ENCODE measurements around the gene CSH2.
"Not testable (repeated sequence)": the region's sequence is repeated elsewhere in the genome, so short reads cannot be mapped to it uniquely, and the experiment has no call there.

The CSH2 gene

DNA sequence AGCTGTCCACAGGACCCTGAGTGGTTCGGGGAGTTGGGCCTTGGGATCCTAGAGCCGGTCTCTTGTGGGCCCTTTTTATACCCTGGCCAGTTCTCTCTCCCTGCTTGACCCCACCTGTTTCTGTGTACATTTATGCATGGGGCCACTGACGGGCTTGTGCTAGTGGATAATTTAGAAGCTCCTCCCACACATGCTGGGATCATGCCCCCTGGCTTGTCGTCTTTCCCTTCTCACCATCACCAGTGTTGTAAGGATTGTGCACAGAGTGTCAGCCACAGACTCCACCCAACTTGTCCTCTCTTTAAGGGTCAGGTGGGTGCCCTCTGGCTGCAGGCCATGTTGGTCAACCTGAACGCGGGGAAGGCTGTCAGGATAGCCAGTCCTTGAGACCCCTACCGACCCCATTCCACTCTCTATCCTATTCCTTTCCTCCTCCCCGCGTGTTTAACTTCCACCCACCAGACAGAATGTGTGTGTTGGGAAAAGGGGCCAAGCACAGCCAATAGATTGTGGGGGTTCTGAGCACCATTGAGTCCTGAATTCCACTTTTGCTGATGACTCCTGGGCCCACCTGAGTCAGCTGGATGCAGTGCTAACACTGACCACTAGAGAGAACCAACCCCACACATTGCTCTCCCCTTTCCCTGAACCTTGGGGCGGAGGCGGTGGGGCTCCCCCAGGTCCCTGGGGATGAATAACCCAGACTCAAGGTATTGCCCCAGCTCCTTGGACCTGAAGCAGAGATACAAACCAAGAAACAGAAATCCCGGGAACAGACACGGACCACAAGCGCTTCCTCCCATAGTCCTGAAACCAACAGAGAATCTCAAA lies 23.3 kb upstream of the CSH2 start, which contains the start of gene CSH1:
Gene CSH1, minus strand, starts transcription at position 51 of the 831 bp plus-strand sequence. CDS start 63 bp downstream, outside the sequence.
- DNase-seq (ENCODE audit: low read depth in 2 of 2) = not testable (repeated sequence)

- DNase-seq (ENCODE audit: low read depth in 2 of 2) = not testable (repeated sequence)
Observed at GRCh38 chr17:63894821-63895220, 21.3 kb upstream of the CSH2 start.

DNA sequence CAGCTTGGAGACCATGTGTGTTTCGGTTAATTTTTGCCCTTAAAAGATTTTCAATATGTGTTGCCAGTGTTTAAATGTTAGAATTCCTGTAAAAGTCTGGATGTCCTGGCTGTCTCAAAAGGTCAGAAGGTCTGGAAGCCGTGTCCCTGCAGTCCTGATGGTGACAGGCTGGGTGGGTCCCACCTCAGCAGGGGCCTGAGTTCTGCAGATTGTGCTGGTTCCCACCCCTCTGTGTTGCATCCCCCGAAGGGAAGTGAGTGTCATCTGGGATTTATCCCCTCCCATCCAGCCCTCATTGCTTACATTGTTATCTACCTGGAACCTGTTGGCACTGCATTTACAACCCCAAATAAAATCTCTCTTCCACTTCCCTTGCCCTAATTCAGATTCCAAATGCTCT lies 20.5 kb upstream of the CSH2 start:
- DNase-seq (ENCODE audit: low read depth in 2 of 2) = not testable (repeated sequence)

- DNase-seq (ENCODE audit: low read depth in 2 of 2) = not testable (repeated sequence)
Observed at GRCh38 chr17:63892316-63893037, 19.0 kb upstream of the CSH2 start.

DNA sequence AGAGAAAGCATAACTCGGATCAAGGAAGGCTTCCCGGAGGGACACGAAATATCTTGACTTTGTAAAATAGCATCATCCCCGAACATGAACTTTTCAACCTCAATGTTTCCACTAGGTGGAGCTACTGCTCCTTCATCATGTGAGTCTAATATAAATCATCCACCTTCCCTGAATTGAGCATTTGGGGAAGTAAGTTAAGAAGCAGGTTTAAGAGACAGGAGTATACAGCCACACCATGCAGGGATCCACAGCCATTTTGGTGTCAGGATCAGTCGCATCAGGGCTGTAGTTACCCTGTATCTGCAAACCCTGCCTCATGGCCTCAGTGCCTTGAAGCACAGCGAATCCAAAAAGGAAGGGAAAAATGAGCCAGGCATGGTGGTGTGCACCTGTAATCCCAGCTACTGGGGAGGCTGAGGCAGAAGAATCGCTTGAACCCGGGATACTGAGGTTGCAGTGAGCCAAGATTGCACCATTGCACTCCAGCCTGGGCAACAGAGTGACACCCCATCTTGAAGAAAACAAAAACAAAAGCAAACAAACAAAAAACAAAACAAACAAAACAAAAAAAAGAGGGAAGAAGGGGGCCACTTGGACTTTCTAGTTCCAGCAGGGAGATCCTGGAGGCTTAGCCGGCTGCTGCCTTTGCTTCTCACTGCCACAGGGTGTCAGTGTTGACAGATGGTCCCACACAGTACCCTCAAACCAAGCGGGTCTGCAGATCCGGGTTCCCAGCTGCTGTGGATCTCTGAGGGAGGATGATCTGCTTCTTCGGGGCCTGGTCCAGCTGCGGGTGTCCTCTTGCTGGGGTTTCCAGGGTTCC lies 15.8 kb upstream of the CSH2 start:
- not testable (repeated sequence) for DNase-seq (ENCODE audit: low read depth in 2 of 2)

DNA sequence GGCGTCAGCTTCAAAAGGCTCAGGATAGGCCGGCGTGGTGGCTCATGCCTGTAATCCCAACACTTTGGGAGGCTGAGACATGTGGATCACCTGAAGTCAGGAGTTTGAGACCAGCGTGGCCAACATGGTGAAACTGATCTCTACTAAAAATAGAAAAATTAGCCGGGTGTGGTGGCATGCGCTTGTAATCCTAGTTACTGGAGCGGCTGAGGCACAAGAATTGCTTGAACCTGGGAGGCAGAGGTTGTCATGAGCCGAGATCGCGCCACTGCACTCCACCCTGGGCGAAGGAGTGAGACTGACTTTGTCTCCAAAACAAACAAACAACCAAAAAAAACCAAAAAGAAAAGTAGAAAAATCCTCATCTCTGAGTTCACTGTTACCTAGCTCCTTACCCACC lies 11.6 kb upstream of the CSH2 start:
- not testable (repeated sequence) for DNase-seq (ENCODE audit: low read depth in 2 of 2)

GRCh38 chr17:63882626-63883126 lies 9.2 kb upstream of the CSH2 start:
- DNase-seq (ENCODE audit: low read depth in 2 of 2) = not testable (repeated sequence)

- DNase-seq (ENCODE audit: low read depth in 2 of 2) = peak in 1 of 2 donors; percentile 20
Observed at GRCh38 chr17:63881935-63882601, 8.6 kb upstream of the CSH2 start, which contains the start of gene GH2. GH2 (minus strand) TSS chr17:63881944; CDS start chr17:63881801, 143 bp downstream.

DNA sequence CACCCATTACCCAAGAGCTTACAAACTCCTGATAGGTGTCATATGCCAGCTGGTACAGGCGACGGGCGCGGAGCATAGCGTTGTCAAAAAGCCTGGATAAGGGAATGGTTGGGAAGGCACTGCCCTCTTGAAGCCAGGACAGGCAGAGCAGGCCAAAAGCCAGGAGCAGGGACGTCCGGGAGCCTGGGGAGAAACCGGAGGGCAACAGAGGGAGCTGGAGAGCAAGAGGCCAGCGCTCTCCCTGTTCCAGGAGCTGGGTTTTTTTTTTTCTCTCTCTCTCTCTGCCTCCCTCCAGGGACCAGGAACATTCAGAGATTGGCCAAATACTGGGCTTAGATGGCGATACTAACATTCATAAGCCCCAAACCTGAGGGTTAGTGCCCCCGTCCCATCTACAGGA lies 7.9 kb upstream of the CSH2 start:
- DNase-seq (ENCODE audit: low read depth in 2 of 2) = not testable (repeated sequence)

GRCh38 chr17:63880706-63881105 lies 7.2 kb upstream of the CSH2 start:
- no peak for DNase-seq (ENCODE audit: low read depth in 2 of 2)

DNA sequence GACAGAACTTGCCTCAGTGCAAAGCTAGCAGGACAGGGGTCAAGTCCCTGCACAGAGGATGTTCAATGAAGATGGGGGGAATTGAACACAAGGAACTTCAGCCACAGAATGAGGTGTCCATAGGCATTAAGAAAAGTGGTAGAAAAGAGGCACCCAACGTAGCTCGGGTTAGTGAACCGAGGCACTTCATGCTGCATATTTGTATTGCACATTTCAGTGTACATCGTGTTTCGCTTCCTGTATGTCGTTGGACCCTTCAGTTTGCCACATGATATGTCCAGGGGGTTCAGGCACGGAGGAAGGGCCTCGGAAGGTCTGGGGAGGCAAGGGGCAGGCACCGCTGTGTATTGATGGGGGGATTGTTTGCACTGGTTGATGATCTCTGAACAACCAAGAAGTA lies 4.9 kb upstream of the CSH2 start:
- not testable (repeated sequence) for DNase-seq (ENCODE audit: low read depth in 2 of 2)

DNA sequence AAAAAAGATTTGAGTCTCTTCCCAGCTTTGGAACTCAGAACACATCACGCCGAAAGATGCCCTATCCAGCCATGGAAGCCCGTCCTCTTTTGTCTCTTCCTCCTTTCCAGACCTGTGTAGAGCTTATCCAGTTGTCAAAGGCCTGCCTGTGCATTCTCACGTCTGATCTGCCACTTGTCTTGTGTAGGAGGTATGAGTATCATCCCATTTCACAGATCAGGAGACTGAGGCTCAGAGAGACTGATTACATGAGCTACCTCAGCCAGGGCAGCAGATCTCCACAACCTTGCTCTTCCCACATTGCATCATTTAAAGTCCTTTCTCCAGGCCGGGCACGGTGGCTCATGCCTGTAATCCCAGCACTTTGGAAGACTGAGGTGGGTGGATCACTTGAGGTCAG lies 1.2 kb upstream of the CSH2 start:
- DNase-seq (ENCODE audit: low read depth in 2 of 2) = not testable (repeated sequence)

GRCh38 chr17:63874061-63874626 lies 667 bp upstream of the CSH2 start:
- not testable (repeated sequence) for DNase-seq (ENCODE audit: low read depth in 2 of 2)

DNA sequence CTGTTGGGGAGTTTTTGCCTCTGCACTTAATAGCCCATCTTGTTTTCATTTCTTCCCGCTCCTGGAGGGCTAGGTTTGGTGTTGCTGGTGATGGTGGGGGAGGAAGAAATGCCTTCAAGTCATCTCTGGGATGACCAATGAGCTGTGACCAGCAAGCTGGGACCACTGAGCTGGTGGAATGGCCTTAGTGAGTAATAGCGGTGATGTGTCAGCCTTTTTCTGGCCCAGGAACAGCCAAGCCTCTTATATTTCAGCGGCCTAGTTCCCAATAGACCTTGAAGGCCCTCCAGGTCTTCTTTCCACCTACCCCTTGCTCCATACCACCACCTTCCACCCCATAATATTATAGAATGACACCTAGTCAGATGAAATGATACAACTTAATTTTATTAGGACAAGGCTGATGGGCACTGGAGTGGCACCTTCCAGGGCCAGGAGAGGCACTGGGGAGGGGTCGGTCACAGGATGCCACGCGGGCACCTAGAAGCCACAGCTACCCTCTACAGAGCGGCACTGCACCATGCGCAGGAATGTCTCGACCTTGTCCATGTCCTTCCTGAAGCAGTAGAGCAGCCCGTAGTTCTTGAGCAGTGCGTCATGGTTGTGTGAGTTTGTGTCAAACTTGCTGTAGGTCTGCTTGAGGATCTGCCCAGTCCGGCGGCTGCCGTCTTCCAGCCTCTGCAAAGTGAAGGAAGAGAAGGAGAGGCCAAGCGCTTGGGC lies 1.7 kb downstream of the CSH2 start:
- not testable (repeated sequence) for DNase-seq (ENCODE audit: low read depth in 2 of 2)

GRCh38 chr17:63870292-63870665 lies 3.2 kb downstream of the CSH2 start:
- not testable (repeated sequence) for DNase-seq (ENCODE audit: low read depth in 2 of 2)

DNA sequence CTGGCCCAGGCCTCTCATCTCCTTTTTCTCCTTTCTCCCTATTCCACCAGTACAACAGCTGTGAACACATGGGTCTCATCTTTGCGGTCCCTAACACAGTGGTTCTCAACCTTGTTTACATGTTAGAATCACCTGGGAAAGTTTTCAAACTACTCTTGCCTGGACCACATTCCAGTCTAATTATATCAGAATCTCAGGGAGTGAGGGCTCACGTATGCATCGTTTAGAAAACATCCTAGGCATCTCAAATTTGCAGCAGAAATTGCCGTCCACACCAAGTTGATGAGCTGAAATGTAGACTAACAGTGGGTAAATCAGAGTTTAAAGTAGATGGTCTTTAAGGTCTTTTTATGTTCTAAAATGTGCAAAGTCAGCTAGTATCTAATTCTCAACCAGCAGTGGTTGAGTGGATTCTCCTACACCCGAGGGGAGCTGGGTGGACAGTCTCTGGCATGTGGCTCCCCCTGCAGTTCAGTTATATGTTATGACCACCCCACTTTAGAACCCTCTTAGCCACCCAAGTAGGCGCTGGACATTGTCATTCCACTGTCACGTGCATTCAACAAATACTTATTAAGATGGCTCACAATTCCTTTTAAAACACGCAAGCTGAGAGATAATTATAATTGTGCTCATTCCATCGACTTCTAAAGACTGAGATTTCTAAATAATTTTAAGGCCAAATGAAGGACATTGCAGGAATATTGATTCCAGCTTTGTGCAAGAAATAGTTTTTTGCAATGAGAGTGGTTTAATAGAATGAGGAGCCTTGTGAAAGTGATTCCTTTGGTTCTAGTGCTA lies 3.8 kb downstream of the CSH2 start:
- DNase-seq (ENCODE audit: low read depth in 2 of 2) = not testable (repeated sequence)

GRCh38 chr17:63866625-63867024 lies 6.9 kb downstream of the CSH2 start:
- DNase-seq (ENCODE audit: low read depth in 2 of 2) = not testable (repeated sequence)

- no peak for DNase-seq (ENCODE audit: low read depth in 2 of 2)
Observed at GRCh38 chr17:63859257-63859656, 14.2 kb downstream of the CSH2 start.

DNA sequence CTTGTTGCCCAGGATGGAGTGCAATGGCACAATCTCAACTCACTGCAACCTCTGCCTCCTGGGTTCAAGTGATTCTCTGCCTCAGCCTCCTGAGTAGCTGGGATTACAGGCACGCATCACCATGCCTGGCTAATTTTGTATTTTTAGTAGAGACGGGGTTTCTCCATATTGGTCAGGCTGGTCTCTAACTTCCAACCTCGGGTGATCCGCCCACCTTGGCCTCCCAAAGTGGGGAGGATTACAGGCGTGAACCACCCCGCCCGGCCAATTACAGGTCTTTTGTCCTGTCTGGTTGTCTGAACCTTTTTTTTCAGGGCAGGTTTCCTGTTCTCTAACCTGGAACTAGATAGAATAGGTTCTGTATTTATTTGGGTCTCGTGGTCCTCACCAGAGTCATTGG lies 17.1 kb downstream of the CSH2 start:
- not testable (repeated sequence) for DNase-seq (ENCODE audit: low read depth in 2 of 2)
